KMS-11 (cell line): Measurements from ENCODE around the gene CAMP.
A peak's percentile ranks its signal among the peaks of the same experiment; 100 is the strongest.

Experiments used
- H2AFZ ChIP-seq: fragments of 200-600 bp; sonication (generic); 2 replicates; pipeline ENCODE4 v1.6.1; 2016; ENCODE audit warnings: antibody characterized with exemption, mixed run types, low read depth
- H3K27ac ChIP-seq: fragments of 200-600 bp; sonication (generic); 2 replicates; pipeline ENCODE4 v1.6.1; 2016; ENCODE audit warnings: mild to moderate bottlenecking, mixed run types
- H3K27me3 ChIP-seq: fragments of 200-600 bp; sonication (generic); 2 replicates; pipeline ENCODE4 v1.6.1; 2017; ENCODE audit warnings: mild to moderate bottlenecking, low read depth, mixed run types, moderate library complexity; ENCODE audit not compliant: insufficient read depth
- H3K36me3 ChIP-seq: fragments of 200-600 bp; sonication (generic); 2 replicates; pipeline ENCODE4 v1.6.1; 2017; ENCODE audit warnings: mild to moderate bottlenecking, mixed run types; ENCODE audit not compliant: insufficient read depth
- H3K4me1 ChIP-seq: fragments of 200-600 bp; sonication (generic); 2 replicates; pipeline ENCODE4 v1.6.1; 2016; ENCODE audit warnings: mild to moderate bottlenecking, low read depth, mixed run types; ENCODE audit not compliant: poor library complexity, severe bottlenecking
- H3K4me2 ChIP-seq: fragments of 200-600 bp; sonication (generic); 2 replicates; pipeline ENCODE4 v1.7.0; 2016; ENCODE audit warnings: mild to moderate bottlenecking, mixed run types
- H3K4me3 ChIP-seq: fragments of 200-600 bp; sonication (generic); IDR thresholded peaks from 2 replicates; pipeline ENCODE4 v1.6.1; 2017; ENCODE audit warnings: low read depth, low read length, mixed read lengths; ENCODE audit not compliant: insufficient read depth
- H3K79me2 ChIP-seq: fragments of 200-600 bp; sonication (generic); 2 replicates; pipeline ENCODE4 v1.6.1; 2016; ENCODE audit warnings: low read depth, mixed run types; ENCODE audit not compliant: insufficient read depth
- H3K9ac ChIP-seq: fragments of 200-600 bp; sonication (generic); 2 replicates; pipeline ENCODE4 v1.6.1; 2016; ENCODE audit warnings: mild to moderate bottlenecking, mixed run types
- H4K20me1 ChIP-seq: fragments of 200-600 bp; sonication (generic); 2 replicates; pipeline ENCODE4 v1.6.1; 2016; ENCODE audit warnings: mild to moderate bottlenecking, mixed run types; ENCODE audit not compliant: insufficient read depth
- CTCF ChIP-seq: fragments of 200-600 bp; sonication (generic); conservative IDR thresholded peaks from 2 replicates; pipeline ENCODE4 v1.6.1; 2017; ENCODE audit warnings: low read depth, mild to moderate bottlenecking, antibody characterized with exemption, low read length, moderate library complexity, mixed read lengths

CAMP gene

GRCh38 chr3:48187579-48188265, 35.6 kb upstream of the CAMP start:
- peak overlapping the region; percentile 33 for H2AFZ ChIP-seq
- peak overlapping the region; percentile 73; the same call in 1 of the 2 replicates for H3K9ac ChIP-seq
- H3K27me3 ChIP-seq = no peaks in the 10 kb centered on the region
- H3K4me1 ChIP-seq = peaks cover 17% of the 10 kb centered on the region
- H3K79me2 ChIP-seq = peaks cover 43% of the 10 kb centered on the region
- no peak overlapping the region for H3K4me3 ChIP-seq
- peak overlapping the region; percentile 51 for H3K27ac ChIP-seq
- H4K20me1 ChIP-seq = no peaks in the 10 kb centered on the region
- peak overlapping the region; percentile 42; the same call in 1 of the 2 replicates for H3K4me2 ChIP-seq
- no peak for TF ChIP-seq CTCF
- H3K36me3 ChIP-seq = peaks cover 4% of the 10 kb centered on the region; the same call in 1 of the 2 replicates

GRCh38 chr3:48188266-48189201, 34.8 kb upstream of the CAMP start, which contains the start of gene CDC25A:
Gene CDC25A (minus strand): TSS chr3:48188417. CDS start chr3:48187947, 470 bp downstream.
- Histone ChIP-seq H3K4me1 (peaks cover 12% of the 10 kb centered on the region), H3K79me2 (peaks cover 39% of the 10 kb centered on the region), H3K27me3 (no peaks in the 10 kb centered on the region), H3K4me3 (no peak within 1 kb of the TSS), H3K9ac (peak within 1 kb of the TSS; percentile 73; the same call in 1 of the 2 replicates), H3K36me3 (peaks cover 4% of the 10 kb centered on the region; the same call in 1 of the 2 replicates), H2AFZ (peak within 1 kb of the TSS; percentile 88), H3K27ac (peak within 1 kb of the TSS; percentile 51), H3K4me2 (peak within 1 kb of the TSS; percentile 42; the same call in 1 of the 2 replicates), H4K20me1 (no peaks in the 10 kb centered on the region)
- no peak for TF ChIP-seq CTCF

- no peak overlapping the region for H3K4me3 ChIP-seq
- H3K79me2 ChIP-seq = peaks cover 32% of the 10 kb centered on the region
- peaks cover 12% of the 10 kb centered on the region for H3K4me1 ChIP-seq
- no peak overlapping the region for H3K27ac ChIP-seq
- H3K36me3 ChIP-seq = peaks cover 2% of the 10 kb centered on the region; the same call in 1 of the 2 replicates
- no peak overlapping the region for H3K4me2 ChIP-seq
- TF ChIP-seq CTCF = no peak
- H4K20me1 ChIP-seq = no peaks in the 10 kb centered on the region
- H2AFZ ChIP-seq = peak overlapping the region; percentile 88
- no peaks in the 10 kb centered on the region for H3K27me3 ChIP-seq
- no peak overlapping the region for H3K9ac ChIP-seq
Measured at GRCh38 chr3:48189321-48189720, 34.0 kb upstream of the CAMP start.

- no peak overlapping the region for H3K4me3 ChIP-seq
- no peak overlapping the region for H3K27ac ChIP-seq
- H3K36me3 ChIP-seq = no peaks in the 10 kb centered on the region
- no peak for TF ChIP-seq CTCF
- H4K20me1 ChIP-seq = no peaks in the 10 kb centered on the region
- peaks cover 19% of the 10 kb centered on the region for H3K79me2 ChIP-seq
- H3K27me3 ChIP-seq = no peaks in the 10 kb centered on the region
- H2AFZ ChIP-seq = no peak overlapping the region
- H3K4me2 ChIP-seq = no peak overlapping the region
- H3K4me1 ChIP-seq = peaks cover 6% of the 10 kb centered on the region
- no peak overlapping the region for H3K9ac ChIP-seq
Measured at GRCh38 chr3:48190911-48191310, 32.4 kb upstream of the CAMP start.
